PC-9 (cell line): ENCODE measurements around the gene ABCB10.

Source experiments
- EZH2 ChIP-seq: fragments of 200-600 bp; sonication (generic); IDR thresholded peaks from 2 replicates; pipeline ENCODE4 v1.8.0; 2017; ENCODE audit warnings: antibody characterized with exemption, low read depth
- TF ChIP-seq, protein P1 (sequence below): fragments of 200-600 bp; sonication (generic); conservative IDR thresholded peaks from 2 replicates; pipeline ENCODE4 v1.6.1; 2017; ENCODE audit warnings: mixed run types, antibody characterized with exemption, mild to moderate bottlenecking, moderate library complexity

DNA sequence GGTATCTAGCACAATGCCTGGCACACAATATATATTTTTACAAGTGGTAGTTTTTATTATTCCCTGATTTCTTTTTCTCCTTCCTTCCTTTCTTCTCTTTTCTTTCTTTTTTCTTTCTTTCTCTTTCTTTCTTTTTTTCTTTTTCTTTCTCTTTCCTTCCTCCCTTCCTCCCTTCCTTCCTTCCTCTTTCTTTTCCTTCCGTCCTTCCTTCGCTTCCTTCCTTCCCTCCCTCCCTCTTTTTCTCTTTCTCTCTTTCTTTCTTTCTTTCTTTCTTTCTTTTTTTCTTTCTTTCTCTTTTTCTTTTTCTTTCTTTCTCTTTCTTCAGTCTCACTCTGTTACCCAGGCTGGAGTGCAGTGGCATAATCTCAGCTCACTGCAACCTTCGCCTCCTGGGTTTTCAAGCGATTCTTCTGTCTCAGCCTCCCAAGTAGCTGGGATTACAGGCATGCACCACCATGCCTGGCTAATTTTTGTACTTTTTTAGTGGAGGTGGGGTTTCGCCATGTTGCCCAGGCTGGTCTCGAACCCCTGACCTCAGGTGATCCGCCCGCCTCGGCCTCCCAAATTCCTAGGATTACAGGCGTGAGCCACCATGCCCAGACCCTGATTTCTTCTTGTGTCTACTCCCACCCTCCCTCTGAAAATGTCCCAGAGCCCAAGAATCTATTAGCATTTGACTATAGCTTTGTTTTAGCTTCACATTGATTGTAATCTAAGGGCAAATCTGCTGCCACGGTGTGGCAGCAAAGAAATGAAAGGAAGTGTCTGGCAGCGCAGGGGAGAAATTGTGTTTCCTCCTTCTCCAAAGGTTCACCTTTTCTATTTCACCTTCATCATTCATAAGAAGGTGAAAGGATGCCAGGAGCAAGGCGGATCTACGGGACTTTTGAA, 19.9 kb upstream of the ABCB10 start:
- TF ChIP-seq, protein P1, sequence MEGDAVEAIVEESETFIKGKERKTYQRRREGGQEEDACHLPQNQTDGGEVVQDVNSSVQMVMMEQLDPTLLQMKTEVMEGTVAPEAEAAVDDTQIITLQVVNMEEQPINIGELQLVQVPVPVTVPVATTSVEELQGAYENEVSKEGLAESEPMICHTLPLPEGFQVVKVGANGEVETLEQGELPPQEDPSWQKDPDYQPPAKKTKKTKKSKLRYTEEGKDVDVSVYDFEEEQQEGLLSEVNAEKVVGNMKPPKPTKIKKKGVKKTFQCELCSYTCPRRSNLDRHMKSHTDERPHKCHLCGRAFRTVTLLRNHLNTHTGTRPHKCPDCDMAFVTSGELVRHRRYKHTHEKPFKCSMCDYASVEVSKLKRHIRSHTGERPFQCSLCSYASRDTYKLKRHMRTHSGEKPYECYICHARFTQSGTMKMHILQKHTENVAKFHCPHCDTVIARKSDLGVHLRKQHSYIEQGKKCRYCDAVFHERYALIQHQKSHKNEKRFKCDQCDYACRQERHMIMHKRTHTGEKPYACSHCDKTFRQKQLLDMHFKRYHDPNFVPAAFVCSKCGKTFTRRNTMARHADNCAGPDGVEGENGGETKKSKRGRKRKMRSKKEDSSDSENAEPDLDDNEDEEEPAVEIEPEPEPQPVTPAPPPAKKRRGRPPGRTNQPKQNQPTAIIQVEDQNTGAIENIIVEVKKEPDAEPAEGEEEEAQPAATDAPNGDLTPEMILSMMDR = no peak
- no peak for TF ChIP-seq EZH2
